ENCODE data around the gene OSTF1. TPM values are rescaled to one million over a fixed set of nuclear protein-coding genes. Genes with fewer than 3 reads are reported as not detected.

OSTF1 gene
- total RNA-seq, 2 donors from 2014 or later: 71.9 to 109 TPM

- H3K27me3 Mint-ChIP-seq (ENCODE audit: low read depth): no peaks in the 10 kb centered on the region
- H3K9me3 Mint-ChIP-seq: peaks cover 2% of the 10 kb centered on the region in 2 donors
- peaks cover 23% of the 10 kb centered on the region for H3K4me1 Mint-ChIP-seq (ENCODE audit: low read depth)
- H3K36me3 Mint-ChIP-seq (ENCODE audit: insufficient read depth in 2 of 2): no peaks in the 10 kb centered on the region
- H3K27ac Mint-ChIP-seq: no peak overlapping the region
- H3K4me3 Mint-ChIP-seq: peak overlapping the region in 1 of 2 donors; percentile 6
- no peak for DNase-seq
- ATAC-seq (replicated peaks in 1 of 2): peak in 1 of 2 donors; percentile 23
These were observed 102.4 kb downstream of the OSTF1 start for GRCh38 chr9:75190762-75191161.

Other genes starting within 250 kb of the OSTF1 start
- gene TRPM6, start 200.6 kb upstream of the OSTF1 start, total RNA-seq: under 1 TPM in 1 of 2 donors, not detected in 1; 0.10 TPM
- 10 to 100 TPM; 17.8 to 23.1 TPM for gene C9orf40, start 135.6 kb upstream of the OSTF1 start, total RNA-seq
- gene CARNMT1, start 60.2 kb upstream of the OSTF1 start, total RNA-seq: 10 to 100 TPM; 18.6 to 19.8 TPM
- gene NMRK1, start 359 bp upstream of the OSTF1 start, total RNA-seq: 10 to 100 TPM; 41.0 to 59.3 TPM